ENCODE results near the gene QRICH2. TPM values are rescaled to one million over a fixed set of nuclear protein-coding genes. Genes with fewer than 3 reads are reported as not detected.
A peak's percentile ranks its signal among the peaks of the same experiment; 100 is the strongest.
"Not testable (repeated sequence)": the region's sequence is repeated elsewhere in the genome, so short reads cannot be mapped to it uniquely, and the experiment has no call there.

QRICH2 gene
- total RNA-seq, 1 donor from 2014 or later: 2.1 TPM

DNA sequence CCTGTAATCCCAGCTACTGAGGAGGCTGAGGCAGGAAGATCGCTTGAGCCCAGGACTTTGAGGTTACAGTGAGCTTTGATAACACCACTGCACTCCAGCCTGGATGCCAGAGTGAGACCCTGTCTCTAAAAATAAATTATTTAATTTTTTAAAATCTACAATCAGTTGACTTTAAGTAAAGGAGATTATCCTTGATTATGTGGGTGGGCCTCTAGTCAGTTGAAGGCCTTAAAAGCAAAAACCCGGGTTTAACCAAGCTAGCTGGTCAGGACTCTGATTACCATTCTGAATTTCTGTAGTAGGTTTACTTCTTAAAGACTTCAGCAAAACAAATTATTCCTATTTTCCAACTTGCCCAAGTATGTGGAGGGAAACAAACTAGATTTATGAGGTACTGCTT lies 72.2 kb downstream of the QRICH2 start:
- FAIRE-seq: no peak
- H3K27me3 ChIP-seq (ENCODE audit: control insufficient read depth, insufficient read depth, low read length): peaks cover 7% of the 10 kb centered on the region
- H3K4me3 ChIP-seq (ENCODE audit: low read depth, low read length): no peak overlapping the region
- no peaks in the 10 kb centered on the region for H3K36me3 ChIP-seq (ENCODE audit: control insufficient read depth, insufficient read depth, low read length)
- no peak for DNase-seq (ENCODE audit: low read depth)
- TF ChIP-seq, protein P1, sequence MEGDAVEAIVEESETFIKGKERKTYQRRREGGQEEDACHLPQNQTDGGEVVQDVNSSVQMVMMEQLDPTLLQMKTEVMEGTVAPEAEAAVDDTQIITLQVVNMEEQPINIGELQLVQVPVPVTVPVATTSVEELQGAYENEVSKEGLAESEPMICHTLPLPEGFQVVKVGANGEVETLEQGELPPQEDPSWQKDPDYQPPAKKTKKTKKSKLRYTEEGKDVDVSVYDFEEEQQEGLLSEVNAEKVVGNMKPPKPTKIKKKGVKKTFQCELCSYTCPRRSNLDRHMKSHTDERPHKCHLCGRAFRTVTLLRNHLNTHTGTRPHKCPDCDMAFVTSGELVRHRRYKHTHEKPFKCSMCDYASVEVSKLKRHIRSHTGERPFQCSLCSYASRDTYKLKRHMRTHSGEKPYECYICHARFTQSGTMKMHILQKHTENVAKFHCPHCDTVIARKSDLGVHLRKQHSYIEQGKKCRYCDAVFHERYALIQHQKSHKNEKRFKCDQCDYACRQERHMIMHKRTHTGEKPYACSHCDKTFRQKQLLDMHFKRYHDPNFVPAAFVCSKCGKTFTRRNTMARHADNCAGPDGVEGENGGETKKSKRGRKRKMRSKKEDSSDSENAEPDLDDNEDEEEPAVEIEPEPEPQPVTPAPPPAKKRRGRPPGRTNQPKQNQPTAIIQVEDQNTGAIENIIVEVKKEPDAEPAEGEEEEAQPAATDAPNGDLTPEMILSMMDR (IDR thresholded peaks at IDR 0.05; ENCODE audit: insufficient read depth, low read length, severe bottlenecking): no peak

DNA sequence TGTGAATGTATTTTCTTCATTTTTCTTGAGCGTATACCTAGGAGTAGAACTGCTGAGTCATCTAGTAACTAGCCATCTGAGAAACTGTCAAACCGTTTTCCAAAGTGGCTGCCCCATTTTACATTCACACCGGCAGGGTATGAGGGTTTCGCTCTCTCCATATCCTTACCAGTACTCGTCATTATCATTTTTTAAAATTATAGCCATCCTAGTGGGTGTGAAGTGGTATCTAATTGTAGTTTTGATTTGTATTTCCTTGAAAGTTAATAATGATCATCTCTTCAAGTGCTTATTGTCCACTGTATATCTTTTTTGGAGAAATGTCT lies 73.8 kb downstream of the QRICH2 start:
- FAIRE-seq: no peak
- TF ChIP-seq, protein P1 (IDR thresholded peaks at IDR 0.05; ENCODE audit: insufficient read depth, low read length, severe bottlenecking): no peak
- Histone ChIP-seq H3K36me3 (ENCODE audit: control insufficient read depth, insufficient read depth, low read length) (no peaks in the 10 kb centered on the region), H3K27me3 (ENCODE audit: control insufficient read depth, insufficient read depth, low read length) (peaks cover 4% of the 10 kb centered on the region), H3K4me3 (ENCODE audit: low read depth, low read length) (no peak overlapping the region)
- no peak for DNase-seq (ENCODE audit: low read depth)

DNA sequence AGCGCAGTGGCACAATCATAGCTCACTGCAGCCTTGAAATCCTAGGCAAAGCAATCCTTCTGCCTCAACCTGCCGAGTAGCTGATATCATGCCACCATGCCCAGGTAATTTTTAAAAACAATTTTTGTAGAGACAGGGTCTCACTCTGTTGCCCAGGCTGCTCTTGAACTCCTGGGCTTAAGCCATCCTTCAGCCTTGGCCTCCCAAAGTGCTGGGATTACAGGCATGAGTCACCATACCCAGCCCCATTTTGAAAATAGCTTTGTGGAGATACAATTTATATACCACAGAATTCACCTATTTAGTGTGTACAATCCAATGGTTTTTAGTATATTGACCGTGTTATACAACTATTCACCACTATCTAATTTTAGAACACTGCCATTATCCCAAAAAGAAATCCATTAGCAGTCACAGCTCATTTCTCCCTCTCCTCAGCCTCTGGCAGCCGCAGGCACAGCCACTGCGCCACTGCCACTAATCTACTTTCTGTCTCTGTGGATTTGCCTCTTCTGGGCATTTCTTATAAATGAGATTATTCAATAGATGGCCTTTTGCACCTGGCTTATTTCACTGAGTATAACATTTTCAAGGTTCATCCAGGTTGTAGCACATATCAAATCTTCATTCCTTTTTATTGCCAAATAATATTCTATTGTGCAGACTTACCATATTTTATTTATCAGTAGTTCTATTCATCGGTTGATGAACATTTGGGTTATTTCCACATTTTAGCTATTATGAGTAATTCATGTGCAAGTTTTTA lies 74.3 kb downstream of the QRICH2 start:
- Histone ChIP-seq H3K36me3 (ENCODE audit: control insufficient read depth, insufficient read depth, low read length) (no peaks in the 10 kb centered on the region), H3K4me3 (ENCODE audit: low read depth, low read length) (no peak overlapping the region), H3K27me3 (ENCODE audit: control insufficient read depth, insufficient read depth, low read length) (peaks cover 2% of the 10 kb centered on the region)
- FAIRE-seq (no peak), DNase-seq (ENCODE audit: low read depth) (no peak)
- TF ChIP-seq, protein P1 (IDR thresholded peaks at IDR 0.05; ENCODE audit: insufficient read depth, low read length, severe bottlenecking): no peak

DNA sequence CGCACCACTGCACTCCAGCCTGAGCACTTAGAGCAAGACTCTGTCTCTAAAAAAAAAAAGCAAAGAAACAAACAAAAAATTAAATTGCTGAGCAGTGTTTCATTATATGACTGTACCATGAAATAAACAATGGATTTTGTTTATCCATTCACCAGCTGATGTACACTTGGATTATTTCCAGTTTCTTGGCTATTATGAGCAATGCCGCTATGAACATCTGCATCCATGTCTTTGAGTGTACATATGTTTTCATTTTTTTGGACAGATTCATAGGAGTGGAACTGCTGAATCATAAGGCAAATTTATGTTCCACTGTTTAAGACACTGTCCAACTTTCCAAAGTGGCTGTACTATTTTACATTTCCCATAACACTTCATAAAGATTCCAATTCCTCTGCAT lies 75.7 kb downstream of the QRICH2 start:
- FAIRE-seq (no peak), DNase-seq (ENCODE audit: low read depth) (peak; percentile 75)
- Histone ChIP-seq H3K4me3 (ENCODE audit: low read depth, low read length) (no peak overlapping the region), H3K36me3 (ENCODE audit: control insufficient read depth, insufficient read depth, low read length) (no peaks in the 10 kb centered on the region), H3K27me3 (ENCODE audit: control insufficient read depth, insufficient read depth, low read length) (peaks cover 2% of the 10 kb centered on the region)
- TF ChIP-seq, protein P1 (IDR thresholded peaks at IDR 0.05; ENCODE audit: insufficient read depth, low read length, severe bottlenecking): no peak

DNA sequence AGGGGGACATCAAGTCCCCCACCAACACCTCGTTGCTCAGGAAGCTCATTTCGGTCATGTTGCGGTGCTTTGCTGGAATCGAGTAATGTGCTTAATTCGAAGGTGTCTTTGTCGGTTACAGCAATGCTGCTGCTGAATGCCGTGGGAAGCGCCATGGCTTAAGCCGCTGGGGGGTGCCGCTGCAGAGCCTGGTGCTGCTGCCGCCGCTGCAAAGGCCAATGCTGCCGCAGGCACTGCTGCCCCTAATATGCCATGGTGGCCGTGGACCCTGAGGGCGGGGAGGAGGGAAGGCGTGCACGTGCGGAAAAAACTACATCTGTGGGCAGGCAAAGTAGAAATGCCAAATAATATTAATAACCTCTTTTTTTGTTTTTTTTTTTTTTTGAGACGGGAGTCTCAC lies 81.3 kb downstream of the QRICH2 start:
- not testable (repeated sequence) for DNase-seq (ENCODE audit: low read depth); FAIRE-seq; H3K36me3 ChIP-seq (ENCODE audit: control insufficient read depth, insufficient read depth, low read length); H3K4me3 ChIP-seq (ENCODE audit: low read depth, low read length); H3K27me3 ChIP-seq (ENCODE audit: control insufficient read depth, insufficient read depth, low read length)

DNA sequence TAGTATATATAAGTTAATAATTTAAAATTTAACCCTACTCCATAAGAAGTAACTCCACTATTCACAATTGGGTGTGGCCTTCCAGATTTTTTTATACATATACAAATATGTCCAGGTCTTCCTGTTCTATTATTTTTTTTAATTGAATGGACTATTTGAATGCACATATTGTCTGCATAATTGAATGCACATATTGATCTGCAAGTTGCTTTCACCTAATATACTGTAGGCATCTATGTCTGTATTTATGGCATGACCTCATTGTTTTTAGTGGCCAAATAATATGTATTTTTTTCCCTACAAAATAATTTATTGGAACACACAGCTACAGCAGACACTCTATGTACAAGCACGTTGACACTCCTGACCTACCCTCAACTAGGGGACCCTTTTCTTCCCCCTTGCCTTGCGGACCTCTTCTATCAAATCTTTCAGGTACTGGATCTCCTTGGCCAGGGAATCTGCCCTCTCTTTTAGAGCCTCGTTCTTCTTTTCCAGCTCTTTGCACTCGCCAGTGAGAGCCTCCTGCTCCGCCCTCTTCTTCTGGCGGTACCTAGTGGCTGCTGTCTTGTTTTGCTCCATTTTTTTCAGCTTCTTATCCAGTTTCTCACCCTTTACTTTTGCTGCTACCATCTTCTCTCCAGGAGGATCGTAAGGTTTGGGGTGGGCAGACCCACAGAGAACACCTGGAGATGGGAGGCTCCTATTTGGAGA lies 82.5 kb downstream of the QRICH2 start:
- H3K36me3 ChIP-seq (ENCODE audit: control insufficient read depth, insufficient read depth, low read length); H3K4me3 ChIP-seq (ENCODE audit: low read depth, low read length); DNase-seq (ENCODE audit: low read depth); FAIRE-seq; H3K27me3 ChIP-seq (ENCODE audit: control insufficient read depth, insufficient read depth, low read length): not testable (repeated sequence)

Other genes starting within 250 kb of the QRICH2 start
- 42.9 and 54.8 TPM in 2 replicates for gene SRP68, start 235.8 kb downstream of the QRICH2 start, total RNA-seq
- gene GALR2, start 233.5 kb downstream of the QRICH2 start, total RNA-seq: not detected in 2 replicates
- not detected in 2 replicates for gene ZACN, start 229.1 kb downstream of the QRICH2 start, total RNA-seq
- 41.9 and 49.5 TPM in 2 replicates for gene EXOC7, start 204.5 kb downstream of the QRICH2 start, total RNA-seq
- gene FOXJ1, start 167.0 kb downstream of the QRICH2 start, total RNA-seq: not detected in 2 replicates
- not detected in 2 replicates for gene RNF157, start 67.8 kb downstream of the QRICH2 start, total RNA-seq
- gene UBALD2, start 42.9 kb downstream of the QRICH2 start, total RNA-seq: 3.4 and 7.3 TPM in 2 replicates
- gene PRPSAP1, start 45.6 kb upstream of the QRICH2 start, total RNA-seq: 29.2 and 30.5 TPM in 2 replicates
- gene SPHK1, start 76.3 kb upstream of the QRICH2 start, total RNA-seq: 76.1 and 80.1 TPM in 2 replicates
- 15.8 and 21.8 TPM in 2 replicates for gene UBE2O, start 144.9 kb upstream of the QRICH2 start, total RNA-seq
- gene AANAT, start 159.3 kb upstream of the QRICH2 start, total RNA-seq: not detected in 2 replicates
- 9.9 and 10.8 TPM in 2 replicates for gene RHBDF2, start 193.1 kb upstream of the QRICH2 start, total RNA-seq
- gene CYGB, start 229.4 kb upstream of the QRICH2 start, total RNA-seq: 2.1 and 2.3 TPM in 2 replicates
- gene PRCD, start 231.8 kb upstream of the QRICH2 start, total RNA-seq: 0.13 TPM in 1 of 2 replicates, not detected in the other